ENCODE results near the gene PEAK1. TPM values are rescaled to one million over a fixed set of nuclear protein-coding genes. Genes with fewer than 3 reads are reported as not detected.

PEAK1 gene, protein sequence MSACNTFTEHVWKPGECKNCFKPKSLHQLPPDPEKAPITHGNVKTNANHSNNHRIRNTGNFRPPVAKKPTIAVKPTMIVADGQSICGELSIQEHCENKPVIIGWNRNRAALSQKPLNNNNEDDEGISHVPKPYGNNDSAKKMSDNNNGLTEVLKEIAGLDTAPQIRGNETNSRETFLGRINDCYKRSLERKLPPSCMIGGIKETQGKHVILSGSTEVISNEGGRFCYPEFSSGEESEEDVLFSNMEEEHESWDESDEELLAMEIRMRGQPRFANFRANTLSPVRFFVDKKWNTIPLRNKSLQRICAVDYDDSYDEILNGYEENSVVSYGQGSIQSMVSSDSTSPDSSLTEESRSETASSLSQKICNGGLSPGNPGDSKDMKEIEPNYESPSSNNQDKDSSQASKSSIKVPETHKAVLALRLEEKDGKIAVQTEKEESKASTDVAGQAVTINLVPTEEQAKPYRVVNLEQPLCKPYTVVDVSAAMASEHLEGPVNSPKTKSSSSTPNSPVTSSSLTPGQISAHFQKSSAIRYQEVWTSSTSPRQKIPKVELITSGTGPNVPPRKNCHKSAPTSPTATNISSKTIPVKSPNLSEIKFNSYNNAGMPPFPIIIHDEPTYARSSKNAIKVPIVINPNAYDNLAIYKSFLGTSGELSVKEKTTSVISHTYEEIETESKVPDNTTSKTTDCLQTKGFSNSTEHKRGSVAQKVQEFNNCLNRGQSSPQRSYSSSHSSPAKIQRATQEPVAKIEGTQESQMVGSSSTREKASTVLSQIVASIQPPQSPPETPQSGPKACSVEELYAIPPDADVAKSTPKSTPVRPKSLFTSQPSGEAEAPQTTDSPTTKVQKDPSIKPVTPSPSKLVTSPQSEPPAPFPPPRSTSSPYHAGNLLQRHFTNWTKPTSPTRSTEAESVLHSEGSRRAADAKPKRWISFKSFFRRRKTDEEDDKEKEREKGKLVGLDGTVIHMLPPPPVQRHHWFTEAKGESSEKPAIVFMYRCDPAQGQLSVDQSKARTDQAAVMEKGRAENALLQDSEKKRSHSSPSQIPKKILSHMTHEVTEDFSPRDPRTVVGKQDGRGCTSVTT (N-terminal part only)
- 32.3 and 33.8 TPM in 2 replicates for total RNA-seq
- long read RNA-seq, partial matches to known transcripts = 0 of 12 reads
- long read RNA-seq, other reads (novel, unspliced or antisense) = 12 of 12 reads

DNA sequence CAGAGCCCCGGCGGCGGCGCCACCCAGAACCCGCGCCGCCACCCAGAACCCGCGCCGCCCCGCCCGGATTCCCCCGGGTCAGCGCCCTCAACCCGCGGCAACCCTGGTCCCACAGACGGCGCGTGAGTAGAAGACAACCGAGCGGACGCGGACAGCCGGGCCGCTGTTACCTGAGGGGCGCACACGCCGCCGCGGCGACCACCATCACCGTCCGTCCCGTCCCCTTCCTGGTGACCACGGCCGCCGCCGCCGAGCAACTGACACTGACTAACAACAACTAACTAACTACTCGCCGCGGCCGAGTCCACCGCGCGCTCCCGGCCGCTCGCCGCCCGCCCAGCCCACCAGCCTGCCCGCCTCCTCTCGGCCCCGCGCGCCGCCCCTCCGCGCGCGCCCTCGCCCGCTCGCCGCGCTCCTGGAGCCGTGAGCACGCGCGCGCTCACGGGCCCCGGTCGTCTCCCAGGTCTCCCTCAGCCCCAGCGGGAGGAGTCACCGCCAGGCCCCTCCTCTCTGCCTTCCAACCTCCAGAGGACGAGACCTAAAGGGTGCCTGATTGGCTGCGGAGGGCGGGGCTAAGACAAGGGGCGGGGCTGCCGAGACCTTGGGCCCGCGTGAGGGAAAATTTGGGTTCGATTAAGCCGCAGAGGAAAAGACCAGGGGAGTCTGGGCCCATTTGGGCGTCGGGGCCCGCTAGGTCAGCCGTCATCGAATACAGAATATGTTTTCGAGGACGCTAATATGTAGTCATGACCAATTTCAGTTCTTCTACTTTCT, at the start of gene PEAK1:
Gene PEAK1 (minus strand): TSS at position 269 of the 774 bp plus-strand sequence. CDS start 238,178 bp downstream, outside the sequence.
- H3K4me3 Mint-ChIP-seq (ENCODE audit: low read depth) = peak within 1 kb of the TSS; percentile 97
- peak within 1 kb of the TSS; percentile 99 for H3K27ac Mint-ChIP-seq
- no peaks in the 10 kb centered on the region for H3K27me3 Mint-ChIP-seq
- H3K4me1 Mint-ChIP-seq (ENCODE audit: low read depth) = peaks cover 27% of the 10 kb centered on the region
- TF ChIP-seq, protein P1, sequence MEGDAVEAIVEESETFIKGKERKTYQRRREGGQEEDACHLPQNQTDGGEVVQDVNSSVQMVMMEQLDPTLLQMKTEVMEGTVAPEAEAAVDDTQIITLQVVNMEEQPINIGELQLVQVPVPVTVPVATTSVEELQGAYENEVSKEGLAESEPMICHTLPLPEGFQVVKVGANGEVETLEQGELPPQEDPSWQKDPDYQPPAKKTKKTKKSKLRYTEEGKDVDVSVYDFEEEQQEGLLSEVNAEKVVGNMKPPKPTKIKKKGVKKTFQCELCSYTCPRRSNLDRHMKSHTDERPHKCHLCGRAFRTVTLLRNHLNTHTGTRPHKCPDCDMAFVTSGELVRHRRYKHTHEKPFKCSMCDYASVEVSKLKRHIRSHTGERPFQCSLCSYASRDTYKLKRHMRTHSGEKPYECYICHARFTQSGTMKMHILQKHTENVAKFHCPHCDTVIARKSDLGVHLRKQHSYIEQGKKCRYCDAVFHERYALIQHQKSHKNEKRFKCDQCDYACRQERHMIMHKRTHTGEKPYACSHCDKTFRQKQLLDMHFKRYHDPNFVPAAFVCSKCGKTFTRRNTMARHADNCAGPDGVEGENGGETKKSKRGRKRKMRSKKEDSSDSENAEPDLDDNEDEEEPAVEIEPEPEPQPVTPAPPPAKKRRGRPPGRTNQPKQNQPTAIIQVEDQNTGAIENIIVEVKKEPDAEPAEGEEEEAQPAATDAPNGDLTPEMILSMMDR (IDR thresholded peaks at IDR 0.05; ENCODE audit: unreplicated experiment) = no peak
- no peaks in the 10 kb centered on the region for H3K36me3 Mint-ChIP-seq (ENCODE audit: insufficient read depth)
- peak; percentile 99 for DNase-seq (ENCODE audit: low spot score, unreplicated experiment)
- no peaks in the 10 kb centered on the region for H3K9me3 Mint-ChIP-seq (ENCODE audit: low read depth)

DNA sequence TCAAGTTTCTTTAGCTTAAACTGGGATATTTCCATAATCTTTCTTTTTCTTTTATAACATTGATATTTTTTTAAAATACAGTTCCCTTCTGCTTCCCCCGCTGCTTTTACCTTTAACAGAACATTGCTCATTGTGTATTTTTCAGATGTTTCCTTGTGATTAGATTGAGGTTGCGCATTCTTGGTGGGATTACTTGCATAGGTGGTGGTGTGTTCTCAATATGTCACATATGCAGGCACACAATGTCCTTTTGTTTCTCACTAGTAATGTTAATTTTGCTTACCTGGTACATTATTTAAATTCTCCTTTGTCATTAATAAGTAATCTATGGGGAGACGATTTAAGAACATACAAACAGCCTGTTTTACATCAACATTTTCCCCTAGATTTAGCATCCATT, 49.0 kb upstream of the PEAK1 start:
- DNase-seq (ENCODE audit: low spot score, unreplicated experiment) = no peak
- Mint-ChIP-seq H3K4me3 (ENCODE audit: low read depth) (no peak overlapping the region), H3K36me3 (ENCODE audit: insufficient read depth) (peaks cover 24% of the 10 kb centered on the region), H3K27ac (no peak overlapping the region), H3K4me1 (ENCODE audit: low read depth) (peaks cover 2% of the 10 kb centered on the region), H3K27me3 (no peaks in the 10 kb centered on the region), H3K9me3 (ENCODE audit: low read depth) (peaks cover 4% of the 10 kb centered on the region)
- TF ChIP-seq, protein P1 (IDR thresholded peaks at IDR 0.05; ENCODE audit: unreplicated experiment) = no peak

DNA sequence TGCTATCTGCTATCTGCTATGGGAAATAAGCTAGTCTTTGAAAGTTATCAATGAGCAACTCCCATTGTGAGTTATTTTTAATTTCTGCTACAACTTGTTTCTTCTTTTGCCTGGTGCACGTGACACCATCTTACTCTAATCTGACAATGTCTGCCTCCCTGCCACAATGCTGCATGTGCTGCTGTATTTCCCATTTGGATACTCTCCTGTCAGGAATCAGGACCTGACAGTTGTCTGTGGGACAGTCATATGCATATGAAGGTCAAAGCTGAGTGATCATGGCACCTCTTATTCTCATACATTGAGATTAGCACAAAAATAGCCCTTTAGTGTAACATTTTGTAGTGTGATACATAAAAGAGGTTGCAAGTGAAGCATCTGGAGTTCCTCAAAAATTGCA, 46.6 kb upstream of the PEAK1 start:
- no peak for DNase-seq (ENCODE audit: low spot score, unreplicated experiment)
- H3K9me3 Mint-ChIP-seq (ENCODE audit: low read depth) = peaks cover 4% of the 10 kb centered on the region
- H3K27ac Mint-ChIP-seq = no peak overlapping the region
- peaks cover 21% of the 10 kb centered on the region for H3K36me3 Mint-ChIP-seq (ENCODE audit: insufficient read depth)
- H3K4me3 Mint-ChIP-seq (ENCODE audit: low read depth) = no peak overlapping the region
- H3K4me1 Mint-ChIP-seq (ENCODE audit: low read depth) = peaks cover 2% of the 10 kb centered on the region
- no peaks in the 10 kb centered on the region for H3K27me3 Mint-ChIP-seq
- TF ChIP-seq, protein P1 (IDR thresholded peaks at IDR 0.05; ENCODE audit: unreplicated experiment) = no peak

DNA sequence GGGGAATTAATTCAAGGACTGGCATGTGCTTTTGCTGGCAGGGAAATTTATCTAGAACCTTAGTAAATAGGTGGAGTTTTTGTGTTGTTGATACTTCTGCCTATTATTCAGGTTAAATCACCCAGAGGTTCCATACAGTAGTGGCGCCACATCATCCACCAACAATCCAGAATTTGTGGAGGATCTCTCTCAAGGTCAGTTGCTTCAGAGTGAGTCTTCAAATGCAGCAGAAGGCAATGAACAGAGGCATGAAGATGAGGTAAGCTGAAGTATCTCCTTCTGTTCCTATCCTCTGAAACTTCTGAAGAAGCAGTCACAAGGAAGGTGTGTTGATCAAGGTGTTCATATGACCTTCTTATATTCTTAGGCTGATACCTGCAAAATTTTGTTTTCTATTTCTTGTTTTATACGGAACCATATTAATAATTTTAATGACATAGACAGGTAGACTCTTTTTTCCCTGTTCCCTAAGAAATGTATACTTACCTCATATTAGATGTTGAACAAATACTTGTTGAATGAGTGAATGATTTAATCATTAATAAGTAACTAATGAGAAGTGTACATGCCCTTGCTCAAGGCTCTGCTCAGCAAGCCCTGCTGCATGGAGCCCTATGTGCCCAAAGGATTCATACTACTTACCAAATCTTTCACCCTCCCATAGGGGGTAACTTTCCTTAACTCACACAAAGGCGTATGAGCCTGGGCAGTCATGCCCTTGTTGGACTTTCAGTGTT, 44.4 kb upstream of the PEAK1 start:
- H3K9me3 Mint-ChIP-seq (ENCODE audit: low read depth) = peaks cover 4% of the 10 kb centered on the region
- no peak for DNase-seq (ENCODE audit: low spot score, unreplicated experiment)
- peaks cover 2% of the 10 kb centered on the region for H3K4me1 Mint-ChIP-seq (ENCODE audit: low read depth)
- peaks cover 24% of the 10 kb centered on the region for H3K36me3 Mint-ChIP-seq (ENCODE audit: insufficient read depth)
- TF ChIP-seq, protein P1 (IDR thresholded peaks at IDR 0.05; ENCODE audit: unreplicated experiment) = no peak
- no peak overlapping the region for H3K27ac Mint-ChIP-seq
- H3K27me3 Mint-ChIP-seq = no peaks in the 10 kb centered on the region
- no peak overlapping the region for H3K4me3 Mint-ChIP-seq (ENCODE audit: low read depth)

All from progenitor cell of endocrine pancreas (in vitro differentiated cells).